GM18526 (cell line): ENCODE measurements around the gene PCDHGA4.

ENCODE experiments used
- POLR2A ChIP-seq: IDR thresholded peaks from 3 replicates; pipeline ENCODE4 v1.6.1; 2011; ENCODE audit not compliant: insufficient read length; ENCODE audit errors: extremely low read depth

Gene PCDHGA4

DNA sequence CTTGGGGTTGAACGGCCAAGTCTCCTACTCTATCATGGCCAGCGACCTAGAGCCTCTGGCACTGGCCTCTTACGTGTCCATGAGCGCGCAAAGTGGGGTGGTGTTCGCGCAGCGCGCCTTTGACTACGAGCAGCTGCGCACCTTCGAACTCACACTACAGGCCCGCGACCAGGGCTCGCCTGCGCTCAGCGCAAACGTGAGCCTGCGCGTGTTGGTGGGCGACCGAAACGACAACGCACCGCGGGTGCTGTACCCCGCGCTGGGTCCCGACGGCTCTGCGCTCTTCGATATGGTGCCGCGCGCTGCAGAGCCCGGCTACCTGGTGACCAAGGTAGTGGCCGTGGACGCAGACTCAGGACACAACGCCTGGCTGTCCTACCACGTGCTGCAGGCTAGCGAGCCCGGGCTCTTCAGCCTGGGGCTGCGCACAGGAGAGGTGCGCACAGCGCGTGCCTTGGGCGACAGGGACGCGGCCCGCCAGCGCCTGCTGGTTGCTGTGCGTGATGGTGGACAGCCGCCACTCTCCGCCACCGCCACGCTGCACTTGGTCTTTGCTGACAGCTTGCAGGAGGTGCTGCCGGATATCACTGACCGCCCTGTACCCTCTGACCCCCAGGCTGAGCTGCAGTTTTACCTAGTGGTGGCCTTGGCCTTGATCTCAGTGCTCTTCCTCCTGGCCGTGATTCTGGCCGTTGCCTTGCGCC lies 44.9 kb downstream of the PCDHGA4 start:
- TF ChIP-seq POLR2A, result no peak

DNA sequence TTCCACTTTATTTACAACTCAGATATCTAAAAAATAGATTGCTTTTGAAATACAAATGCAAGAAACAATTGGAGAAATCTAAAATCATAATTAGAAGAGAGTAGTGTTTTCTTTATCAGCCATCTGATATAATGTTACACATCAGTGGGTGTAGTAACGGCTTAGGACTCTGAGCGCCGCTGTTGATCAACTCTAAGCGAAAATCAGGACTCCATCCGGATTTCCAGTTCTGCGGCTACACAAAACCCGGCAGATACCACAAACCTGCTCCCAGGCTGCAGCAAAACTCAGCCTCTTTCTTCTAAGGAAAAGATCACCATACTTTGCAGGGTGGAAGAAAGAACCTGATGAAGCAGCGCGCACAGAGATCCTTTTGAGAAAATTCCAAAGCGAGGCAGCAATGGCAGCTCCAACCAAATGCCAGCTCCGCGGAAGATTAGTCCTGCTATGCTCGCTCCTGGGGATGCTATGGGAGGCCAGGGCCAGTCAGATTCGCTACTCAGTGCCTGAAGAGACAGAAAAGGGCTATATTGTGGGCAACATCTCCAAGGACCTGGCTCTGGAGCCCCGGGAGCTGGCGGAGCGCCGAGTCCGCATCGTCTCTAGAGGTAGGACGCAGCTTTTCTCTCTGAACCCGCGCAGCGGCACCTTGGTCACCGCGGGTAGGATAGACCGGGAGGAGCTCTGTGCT lies 47.9 kb downstream of the PCDHGA4 start, which contains the start of gene PCDHGA9:
TSS of gene PCDHGA9 (plus strand) at position 226 of the 691 bp plus-strand sequence. CDS start at position 401, 175 bp downstream.
- TF ChIP-seq POLR2A, result no peak

DNA sequence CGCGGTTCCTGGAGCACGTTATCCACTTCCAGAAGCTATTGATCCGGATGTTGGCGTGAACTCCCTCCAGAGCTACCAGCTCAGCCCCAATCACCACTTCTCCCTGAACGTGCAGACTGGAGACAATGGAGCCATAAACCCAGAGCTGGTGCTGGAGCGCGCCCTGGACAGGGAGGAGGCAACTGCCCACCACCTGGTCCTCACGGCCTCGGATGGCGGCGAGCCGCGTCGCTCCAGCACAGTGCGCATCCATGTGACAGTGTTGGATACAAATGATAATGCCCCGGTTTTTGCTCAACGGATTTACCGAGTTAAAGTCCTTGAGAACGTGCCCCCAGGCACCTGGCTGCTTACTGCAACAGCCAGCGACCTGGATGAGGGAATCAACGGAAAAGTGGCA lies 48.6 kb downstream of the PCDHGA4 start:
- TF ChIP-seq POLR2A, result no peak
